SHP77 (cell line): Measurements from ENCODE around the gene AGAP2.
"Not testable (repeated sequence)": the region's sequence is repeated elsewhere in the genome, so short reads cannot be mapped to it uniquely, and the experiment has no call there.

Experiments used
- DNase-seq, 2 experiments: peaks; one replicate each; lab custom pipeline; 2025; lab: John Stamatoyannopoulos, UW

Gene AGAP2

GRCh38 chr12:57738661-57739237, at the start of gene AGAP2:
Gene AGAP2, minus strand, starts transcription at chr12:57738742. Its CDS starts 496 bp downstream, at chr12:57738246.
- peak; percentile 34 to 35 for DNase-seq

GRCh38 chr12:57783861-57784260, 45.3 kb upstream of the AGAP2 start:
- DNase-seq, result no peak

- no peak for DNase-seq
These were observed 44.9 kb upstream of the AGAP2 start for GRCh38 chr12:57783466-57783801.

- peak; percentile 93 to 94 for DNase-seq
These were observed 44.3 kb upstream of the AGAP2 start, which contains the start of gene TSFM for GRCh38 chr12:57782608-57783465. Gene TSFM, plus strand, starts transcription at chr12:57782787. Its CDS starts 15 bp downstream, at chr12:57782802.

GRCh38 chr12:57782243-57782607, 43.7 kb upstream of the AGAP2 start:
- DNase-seq, result no peak

- no peak for DNase-seq
These were observed 43.3 kb upstream of the AGAP2 start for GRCh38 chr12:57781801-57782200.

- DNase-seq, result no peak
These were observed 42.7 kb upstream of the AGAP2 start for GRCh38 chr12:57781244-57781643.

GRCh38 chr12:57780284-57780897, 41.8 kb upstream of the AGAP2 start:
- DNase-seq, result no peak

- DNase-seq, result no peak
These were observed 41.2 kb upstream of the AGAP2 start for GRCh38 chr12:57779736-57780135.

- no peak for DNase-seq
These were observed 39.4 kb upstream of the AGAP2 start for GRCh38 chr12:57777911-57778310.

- DNase-seq, result no peak
These were observed 38.8 kb upstream of the AGAP2 start for GRCh38 chr12:57777367-57777766.

GRCh38 chr12:57776247-57776587, 37.7 kb upstream of the AGAP2 start:
- DNase-seq, result no peak

GRCh38 chr12:57775563-57776246, 37.2 kb upstream of the AGAP2 start:
- no peak for DNase-seq

GRCh38 chr12:57775044-57775443, 36.5 kb upstream of the AGAP2 start:
- no peak for DNase-seq

GRCh38 chr12:57774634-57775033, 36.1 kb upstream of the AGAP2 start:
- DNase-seq, result not testable (repeated sequence)

- peak; percentile 47 to 66 for DNase-seq
These were observed 34.1 kb upstream of the AGAP2 start, which contains the start of gene EEF1AKMT3 for GRCh38 chr12:57772429-57773322. Gene EEF1AKMT3, plus strand, starts transcription at chr12:57772614. Its CDS starts 111 bp downstream, at chr12:57772725.

GRCh38 chr12:57771873-57772428, 33.4 kb upstream of the AGAP2 start, which contains the start of gene METTL1:
Gene METTL1, minus strand, starts transcription at chr12:57772105. Its CDS starts 22 bp downstream, at chr12:57772083.
- DNase-seq, result peak; percentile 91 to 96

- DNase-seq, result peak; percentile 77 to 89
These were observed 32.8 kb upstream of the AGAP2 start for GRCh38 chr12:57771236-57771872.

GRCh38 chr12:57770734-57771133, 32.2 kb upstream of the AGAP2 start:
- DNase-seq, result no peak

GRCh38 chr12:57769594-57769993, 31.1 kb upstream of the AGAP2 start:
- no peak for DNase-seq
